Muscle of leg (tissue), 11 donors: Measurements from ENCODE around the gene TMEM42. TPM values are rescaled to one million over a fixed set of nuclear protein-coding genes. Genes with fewer than 3 reads are reported as not detected.

Source experiments
- DNase-seq: peaks from one replicate; pipeline ENCODE4 v3.0.0; 2013
- H3K27ac ChIP-seq: one replicate; pipeline ENCODE4 v1.5.1; 2013; ENCODE audit warnings: mild to moderate bottlenecking, low read length, control low read depth
- H3K27me3 ChIP-seq: one replicate; pipeline ENCODE4 v1.6.1; 2013; ENCODE audit warnings: low read length; ENCODE audit not compliant: control insufficient read depth, insufficient read depth
- H3K36me3 ChIP-seq: one replicate; pipeline ENCODE4 v1.6.1; 2013; ENCODE audit warnings: low read length; ENCODE audit not compliant: control insufficient read depth, insufficient read depth
- H3K4me1 ChIP-seq: one replicate; pipeline ENCODE4 v1.6.1; 2013; ENCODE audit warnings: low read length; ENCODE audit not compliant: control insufficient read depth, insufficient read depth
- H3K4me3 ChIP-seq: one replicate; pipeline ENCODE4 v1.5.1; 2013; ENCODE audit warnings: low read length, control low read depth
- H3K9me3 ChIP-seq: replicated peaks from 2 replicates; pipeline ENCODE4 v1.6.1; 2013; ENCODE audit warnings: low read depth, low read length; ENCODE audit not compliant: control insufficient read depth
- WGBS: methylation state at CpG from one replicate; pipeline ENCODE4 v1.1.5; 2013; ENCODE audit warnings: missing lambda C conversion rate; ENCODE audit not compliant: insufficient coverage; 5-methylcytosine and 5-hydroxymethylcytosine counted together
- polyA plus RNA-seq, 8 donors: library from polyadenylated mRNA; unstranded; fragments of 120-200 nt; gene quantifications; one replicate each; pipeline versions ENCODE4 v1.2.1 to v1.2.3, GENCODE V29; 2013; ENCODE audit warnings: inconsistent platforms in 1 of 8, low replicate concordance in 1 of 8; ENCODE audit not compliant: insufficient read length in 8 of 8, insufficient read depth in 1 of 8
- total RNA-seq: library from RNA; stranded (reverse); fragments of 120-200 nt; gene quantifications from one replicate; pipeline ENCODE4 v1.2.4, GENCODE V29; 2013

TMEM42 gene
- total and polyA plus RNA-seq, 9 donors = 11.9 to 15.6 (median 14.1) TPM

DNA sequence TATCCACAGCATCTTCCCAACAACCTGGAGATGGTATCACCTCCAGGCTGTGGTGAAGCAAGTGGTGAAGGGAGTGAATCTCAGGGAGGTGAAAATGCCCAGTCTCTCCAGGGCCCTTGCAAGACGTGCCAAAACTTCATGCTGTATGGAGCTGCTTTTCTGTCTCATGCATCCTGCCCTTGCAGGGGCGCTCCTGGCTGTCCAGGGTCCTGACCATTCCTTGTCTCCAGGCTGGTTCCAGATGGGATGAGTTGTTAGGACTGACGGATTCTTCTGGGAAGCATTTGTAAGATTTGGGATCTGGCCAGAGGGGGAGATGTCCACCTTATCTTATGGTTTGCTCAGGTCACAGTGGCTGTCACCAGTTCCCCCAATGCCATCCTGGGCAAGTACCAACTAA is 28.5 kb downstream of the TMEM42 start:
- WGBS = 43% methylated on average over 2 of the region's 3 CpGs
- H3K9me3 ChIP-seq = no peaks in the 10 kb centered on the region
- H3K4me3 ChIP-seq = no peak overlapping the region
- H3K4me1 ChIP-seq = no peaks in the 10 kb centered on the region
- no peak for DNase-seq
- H3K27ac ChIP-seq = no peak overlapping the region
- peaks cover 5% of the 10 kb centered on the region for H3K27me3 ChIP-seq
- no peaks in the 10 kb centered on the region for H3K36me3 ChIP-seq

DNA sequence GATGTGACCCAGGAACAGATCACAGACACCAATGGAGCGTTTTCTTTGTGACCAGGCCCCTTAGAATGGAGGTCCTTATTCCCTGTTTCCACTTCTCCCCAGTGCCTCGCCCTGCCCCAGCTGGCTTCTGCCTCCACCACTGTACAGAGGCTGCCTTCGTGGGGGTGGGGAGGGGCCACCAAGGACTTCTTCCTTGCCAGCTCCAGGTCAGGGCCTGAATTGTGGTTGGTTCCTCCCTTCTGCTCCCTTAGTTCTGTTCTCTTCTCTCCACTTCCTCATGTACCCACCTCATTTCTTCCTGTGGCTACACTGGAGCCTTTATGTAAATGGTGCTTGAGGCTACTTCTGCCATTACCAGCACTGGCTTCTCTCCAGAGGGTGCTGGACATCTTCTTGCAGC is 29.1 kb downstream of the TMEM42 start:
- no peak overlapping the region for H3K4me3 ChIP-seq

DNA sequence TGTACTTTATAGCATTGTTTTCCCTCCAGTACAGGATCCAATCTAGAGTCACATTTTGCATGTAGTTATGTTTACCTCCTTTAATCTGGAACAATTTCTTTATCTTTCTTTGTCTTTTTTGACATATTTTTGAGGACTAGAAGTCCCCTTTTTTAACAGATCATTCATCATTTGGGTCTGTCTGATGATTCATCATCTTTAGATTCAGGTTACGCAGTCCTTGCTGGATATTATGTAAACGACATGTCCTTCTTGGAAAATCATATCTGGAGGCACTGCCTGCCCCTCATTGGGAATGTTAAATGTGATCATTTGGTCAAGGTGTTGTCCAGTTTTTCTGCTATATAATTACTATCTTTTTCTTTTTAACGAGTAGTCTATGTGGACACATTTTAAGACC is 31.0 kb downstream of the TMEM42 start:
- Histone ChIP-seq H3K4me3 (no peak overlapping the region), H3K36me3 (no peaks in the 10 kb centered on the region), H3K4me1 (no peaks in the 10 kb centered on the region), H3K27me3 (no peaks in the 10 kb centered on the region), H3K27ac (no peak overlapping the region), H3K9me3 (no peaks in the 10 kb centered on the region)
- 86% methylated on average over 1 of the region's 3 CpGs for WGBS
- no peak for DNase-seq

More for the DNA sequence above, 29.1 kb downstream of the TMEM42 start:
- Histone ChIP-seq H3K36me3 (no peaks in the 10 kb centered on the region), H3K9me3 (no peaks in the 10 kb centered on the region), H3K27me3 (peaks cover 5% of the 10 kb centered on the region), H3K27ac (no peak overlapping the region), H3K4me1 (no peaks in the 10 kb centered on the region)
- DNase-seq = no peak
- 70% methylated on average over 2 of the region's 3 CpGs for WGBS

DNA sequence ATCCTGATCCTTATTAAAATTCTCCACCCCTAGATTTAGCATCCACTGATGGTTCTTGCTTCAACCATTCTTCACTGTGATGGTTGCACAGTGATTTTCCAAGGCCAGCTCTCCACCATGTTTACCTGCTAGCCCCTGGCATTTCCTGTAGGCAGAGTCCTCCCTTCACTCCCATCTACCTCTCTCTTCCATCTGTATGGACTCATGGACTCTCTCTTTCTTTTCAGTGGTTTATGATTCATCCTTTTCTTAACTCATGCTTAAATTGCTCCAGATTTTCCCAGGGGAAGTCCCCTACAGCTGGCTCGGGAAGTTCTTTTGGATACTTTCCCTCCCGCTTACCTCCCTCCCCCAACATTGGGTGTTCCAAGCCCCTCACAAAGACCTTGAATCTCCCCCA is 31.4 kb downstream of the TMEM42 start:
- no peaks in the 10 kb centered on the region for H3K4me1 ChIP-seq
- WGBS = no CpG with 5 or more reads among the region's 2 CpGs
- no peak for DNase-seq
- no peaks in the 10 kb centered on the region for H3K27me3 ChIP-seq
- H3K27ac ChIP-seq = no peak overlapping the region
- H3K36me3 ChIP-seq = no peaks in the 10 kb centered on the region
- no peaks in the 10 kb centered on the region for H3K9me3 ChIP-seq
- H3K4me3 ChIP-seq = no peak overlapping the region

DNA sequence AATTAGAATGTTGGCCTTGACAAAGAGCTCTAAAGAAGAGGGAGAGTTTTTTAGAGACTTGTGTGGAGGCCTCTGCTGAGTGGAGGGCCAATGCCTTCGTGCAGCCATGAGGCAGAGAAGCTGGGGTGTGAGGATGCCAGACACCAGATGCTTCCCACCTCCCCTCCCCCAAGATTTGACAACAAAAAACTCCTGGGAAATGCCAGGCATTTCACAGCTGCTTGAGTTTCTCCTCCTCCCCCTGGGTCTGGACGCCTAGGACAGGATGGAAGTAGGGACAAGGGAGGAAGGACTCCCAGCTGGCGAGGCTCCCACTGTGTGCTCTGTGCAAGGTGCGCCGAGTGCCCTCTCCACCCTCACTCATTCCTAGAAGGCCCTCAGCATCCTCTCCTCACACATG is 32.8 kb downstream of the TMEM42 start:
- WGBS = no CpG with 5 or more reads among the region's 5 CpGs
- no peaks in the 10 kb centered on the region for H3K36me3 ChIP-seq
- no peaks in the 10 kb centered on the region for H3K27me3 ChIP-seq
- no peak overlapping the region for H3K27ac ChIP-seq
- H3K4me1 ChIP-seq = no peaks in the 10 kb centered on the region
- no peak overlapping the region for H3K4me3 ChIP-seq
- no peak for DNase-seq
- no peaks in the 10 kb centered on the region for H3K9me3 ChIP-seq

DNA sequence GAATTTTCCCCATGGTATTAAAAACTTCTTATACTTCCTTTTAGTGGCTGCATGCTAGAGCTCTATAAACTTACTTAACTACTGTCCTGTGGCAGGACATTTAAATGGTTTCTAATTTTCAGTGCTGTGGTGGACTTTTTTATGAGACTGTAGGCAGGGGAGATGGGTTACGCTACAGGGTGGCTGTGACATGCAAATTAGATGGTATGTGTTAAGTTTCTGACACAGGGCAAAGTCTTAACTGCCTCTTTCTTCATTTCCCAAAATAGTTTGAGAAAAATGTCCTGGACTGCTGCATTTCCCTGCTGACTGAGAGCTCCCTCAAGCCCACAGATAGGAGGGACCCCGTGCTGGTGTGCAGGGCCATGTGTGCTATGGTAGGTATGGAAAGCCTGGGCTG is 34.7 kb downstream of the TMEM42 start:
- no peaks in the 10 kb centered on the region for H3K4me1 ChIP-seq
- WGBS = 83% methylated on average over 1 of the region's 2 CpGs
- H3K9me3 ChIP-seq = no peaks in the 10 kb centered on the region
- no peaks in the 10 kb centered on the region for H3K27me3 ChIP-seq
- no peaks in the 10 kb centered on the region for H3K36me3 ChIP-seq
- no peak for DNase-seq
- H3K27ac ChIP-seq = no peak overlapping the region
- no peak overlapping the region for H3K4me3 ChIP-seq

DNA sequence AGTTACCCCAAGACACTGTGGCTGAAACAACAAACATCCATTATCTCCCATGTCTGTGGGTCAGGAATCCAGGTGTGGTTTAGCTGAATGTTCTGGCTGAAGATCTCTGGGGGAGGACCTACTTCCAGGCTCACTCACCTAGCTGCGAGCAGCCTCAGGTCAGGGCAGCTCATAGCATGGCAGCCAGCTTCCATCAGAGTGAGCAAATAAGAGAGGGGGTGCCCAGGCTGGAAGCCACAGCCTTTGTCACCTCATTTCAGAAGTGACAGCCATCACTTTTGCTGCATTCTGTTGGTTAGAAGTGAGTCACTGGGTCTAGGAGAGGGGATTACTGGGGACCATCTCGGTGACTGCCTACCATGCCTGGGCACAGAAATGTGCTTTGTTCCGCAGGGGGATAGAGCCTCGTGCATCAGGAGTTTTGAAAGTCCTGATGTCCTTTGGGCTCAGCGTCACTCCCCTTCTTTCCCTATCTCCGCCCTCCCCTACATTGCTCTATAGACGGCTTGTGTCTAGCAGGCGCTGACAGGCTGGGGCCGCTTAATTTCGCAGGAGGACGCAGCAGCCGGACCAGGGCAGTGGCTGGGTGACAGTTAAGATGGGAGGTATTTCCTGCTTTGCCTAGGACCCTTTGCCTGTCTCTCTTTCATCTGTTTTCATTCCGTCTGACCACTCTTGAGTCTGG is 38.1 kb downstream of the TMEM42 start:
- H3K27me3 ChIP-seq = no peaks in the 10 kb centered on the region
- 53% methylated on average over 5 of the region's 13 CpGs for WGBS
- H3K36me3 ChIP-seq = no peaks in the 10 kb centered on the region
- no peak overlapping the region for H3K27ac ChIP-seq
- H3K9me3 ChIP-seq = no peaks in the 10 kb centered on the region
- no peaks in the 10 kb centered on the region for H3K4me1 ChIP-seq
- no peak overlapping the region for H3K4me3 ChIP-seq
- no peak for DNase-seq

DNA sequence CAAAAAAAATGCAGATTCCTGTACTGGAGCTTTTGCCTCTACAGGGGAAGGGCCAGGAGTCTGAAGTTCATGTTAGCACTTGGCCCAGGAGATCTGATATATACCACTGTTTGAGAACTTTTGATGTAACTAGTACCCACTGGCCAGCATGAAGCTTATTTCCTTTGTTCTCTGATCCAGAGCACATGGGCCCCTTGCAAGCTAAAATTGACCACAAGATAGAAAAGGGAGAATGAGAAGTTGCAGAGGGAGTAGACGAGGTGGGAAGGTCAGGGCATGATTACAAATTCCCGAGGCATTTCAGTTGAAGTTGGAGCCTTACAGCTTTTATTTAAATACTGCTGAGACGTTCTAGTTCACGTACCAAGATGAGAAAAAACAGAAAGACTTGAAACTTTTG is 40.9 kb downstream of the TMEM42 start:
- Histone ChIP-seq H3K36me3 (no peaks in the 10 kb centered on the region), H3K4me3 (no peak overlapping the region), H3K9me3 (no peaks in the 10 kb centered on the region), H3K27ac (no peak overlapping the region), H3K27me3 (no peaks in the 10 kb centered on the region), H3K4me1 (no peaks in the 10 kb centered on the region)
- no peak for DNase-seq
- WGBS = 48% methylated on average over 4 of the region's 4 CpGs

DNA sequence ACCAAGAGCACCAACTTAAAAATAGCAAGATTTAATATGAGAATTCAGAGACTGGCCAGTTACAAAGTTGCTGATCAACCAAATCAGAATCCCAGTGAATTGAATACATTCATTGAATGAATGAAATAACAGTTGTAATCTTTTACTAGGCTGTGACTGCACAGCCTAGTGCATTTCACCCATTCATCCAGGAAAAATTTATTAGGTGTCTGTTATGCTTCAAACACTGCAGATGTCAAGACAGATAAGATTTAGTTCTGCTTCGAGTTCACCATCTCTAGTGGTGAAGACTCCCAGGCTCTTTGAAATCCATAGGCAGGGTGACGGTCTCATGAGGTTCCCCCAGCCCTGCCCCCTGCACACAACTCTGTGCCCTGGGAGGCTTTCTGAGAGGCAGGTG is 41.6 kb downstream of the TMEM42 start:
- WGBS = 20% methylated on average over 1 of the region's 2 CpGs
- H3K27ac ChIP-seq = no peak overlapping the region
- H3K4me1 ChIP-seq = no peaks in the 10 kb centered on the region
- no peaks in the 10 kb centered on the region for H3K36me3 ChIP-seq
- no peaks in the 10 kb centered on the region for H3K27me3 ChIP-seq
- H3K9me3 ChIP-seq = no peaks in the 10 kb centered on the region
- no peak for DNase-seq
- no peak overlapping the region for H3K4me3 ChIP-seq

DNA sequence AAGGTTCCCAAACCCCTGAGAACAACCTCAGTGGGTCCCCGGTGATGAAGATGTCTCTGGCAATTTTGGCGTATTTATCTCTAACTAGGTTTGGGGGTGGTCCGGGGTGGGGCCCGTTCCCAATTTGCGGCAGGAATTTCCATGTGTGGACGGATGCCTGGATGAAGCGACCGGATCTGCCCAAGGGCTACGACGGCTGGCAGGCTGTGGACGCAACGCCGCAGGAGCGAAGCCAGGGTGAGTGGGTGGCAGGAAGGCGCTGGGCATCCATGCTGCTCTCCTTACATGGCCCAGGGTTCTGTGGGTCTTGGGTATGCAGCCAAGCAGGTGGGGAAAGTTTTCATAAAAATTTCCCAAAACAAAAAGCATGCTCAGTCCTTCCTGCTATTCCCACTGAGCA is 42.0 kb downstream of the TMEM42 start:
- no peak for DNase-seq
- Histone ChIP-seq H3K36me3 (no peaks in the 10 kb centered on the region), H3K9me3 (no peaks in the 10 kb centered on the region), H3K4me3 (no peak overlapping the region), H3K27me3 (no peaks in the 10 kb centered on the region), H3K4me1 (no peaks in the 10 kb centered on the region), H3K27ac (no peak overlapping the region)
- WGBS = 92% methylated on average over 14 of the region's 15 CpGs
